GM18909 (cell line): ENCODE data around the gene FIP1L1.
"Not testable (repeated sequence)": the region's sequence is repeated elsewhere in the genome, so short reads cannot be mapped to it uniquely, and the experiment has no call there.

Experiments used
- ATAC-seq: cut with Tn5 transposase; IDR thresholded peaks from one replicate; pipeline ENCODE4 v1.9.1; 2021; ENCODE audit warnings: mild to moderate bottlenecking; ENCODE audit not compliant: unreplicated experiment, poor library complexity

FIP1L1 gene

GRCh38 chr4:53377319-53378170, at the start of gene FIP1L1:
Gene FIP1L1, plus strand, starts transcription at chr4:53377641. Its CDS starts 198 bp downstream, at chr4:53377839.
- ATAC-seq, result peak; percentile 91

GRCh38 chr4:53334916-53335315, 42.5 kb upstream of the FIP1L1 start:
- not testable (repeated sequence) for ATAC-seq

GRCh38 chr4:53340145-53340544, 37.3 kb upstream of the FIP1L1 start:
- not testable (repeated sequence) for ATAC-seq

- ATAC-seq, result not testable (repeated sequence)
Measured at GRCh38 chr4:53346392-53346791, 31.0 kb upstream of the FIP1L1 start.

- no peak for ATAC-seq
Measured at GRCh38 chr4:53346920-53347852, 30.3 kb upstream of the FIP1L1 start.

GRCh38 chr4:53348046-53348445, 29.4 kb upstream of the FIP1L1 start:
- no peak for ATAC-seq

GRCh38 chr4:53349091-53349491, 28.4 kb upstream of the FIP1L1 start:
- no peak for ATAC-seq

- no peak for ATAC-seq
Measured at GRCh38 chr4:53354012-53354722, 23.3 kb upstream of the FIP1L1 start.

- ATAC-seq, result no peak
Measured at GRCh38 chr4:53355930-53356521, 21.4 kb upstream of the FIP1L1 start.

- ATAC-seq, result no peak
Measured at GRCh38 chr4:53361451-53361850, 16.0 kb upstream of the FIP1L1 start.

GRCh38 chr4:53362093-53362492, 15.3 kb upstream of the FIP1L1 start:
- no peak for ATAC-seq

GRCh38 chr4:53364624-53365023, 12.8 kb upstream of the FIP1L1 start:
- ATAC-seq, result no peak

GRCh38 chr4:53365121-53365485, 12.3 kb upstream of the FIP1L1 start:
- ATAC-seq, result peak; percentile 23

- ATAC-seq, result peak; percentile 98
Measured at GRCh38 chr4:53365486-53366300, 11.7 kb upstream of the FIP1L1 start, which contains the start of gene SCFD2. Gene SCFD2, minus strand, starts transcription at chr4:53366061.

GRCh38 chr4:53366301-53366716, 11.1 kb upstream of the FIP1L1 start:
- ATAC-seq, result peak; percentile 15

GRCh38 chr4:53367721-53368120, 9.7 kb upstream of the FIP1L1 start:
- ATAC-seq, result no peak

GRCh38 chr4:53371049-53371448, 6.4 kb upstream of the FIP1L1 start:
- no peak for ATAC-seq

GRCh38 chr4:53371843-53372521, 5.5 kb upstream of the FIP1L1 start:
- no peak for ATAC-seq
